Progenitor cell of endocrine pancreas (in vitro differentiated cells): Measurements from ENCODE around the gene PRDM4. TPM values are rescaled to one million over a fixed set of nuclear protein-coding genes. Genes with fewer than 3 reads are reported as not detected.

ENCODE experiments used
- DNase-seq: peaks from one replicate; pipeline ENCODE4 v3.0.0; 2021; ENCODE audit warnings: low spot score; ENCODE audit not compliant: unreplicated experiment
- H3K27ac Mint-ChIP-seq: 2 replicates; pipeline ENCODE4 v1.8.0; 2021; ENCODE audit warnings: mild to moderate bottlenecking, moderate library complexity, mixed read lengths
- H3K27me3 Mint-ChIP-seq: 2 replicates; pipeline ENCODE4 v1.8.0; 2021; ENCODE audit warnings: mixed read lengths
- H3K36me3 Mint-ChIP-seq: 2 replicates; pipeline ENCODE4 v1.8.0; 2022; ENCODE audit warnings: mixed read lengths; ENCODE audit not compliant: insufficient read depth
- H3K4me1 Mint-ChIP-seq: 2 replicates; pipeline ENCODE4 v1.8.0; 2021; ENCODE audit warnings: low read depth, mixed read lengths
- H3K4me3 Mint-ChIP-seq: 2 replicates; pipeline ENCODE4 v1.8.0; 2021; ENCODE audit warnings: low read depth, mild to moderate bottlenecking, moderate library complexity, mixed read lengths
- H3K9me3 Mint-ChIP-seq: 2 replicates; pipeline ENCODE4 v1.8.0; 2021; ENCODE audit warnings: low read depth, mixed read lengths
- total RNA-seq: library from RNA; stranded (reverse); gene quantifications from 2 replicates; pipeline ENCODE4 v1.2.1, GENCODE V29; 2021
- TF ChIP-seq, protein P1 (sequence below): fragments of 200-600 bp; sonication (generic); IDR thresholded peaks from one replicate; pipeline ENCODE4 v1.5.0; 2021; ENCODE audit warnings: antibody characterized with exemption, mild to moderate bottlenecking; ENCODE audit not compliant: unreplicated experiment

Gene PRDM4
- total RNA-seq, 1 donor from 2014 or later: 34.0 TPM

DNA sequence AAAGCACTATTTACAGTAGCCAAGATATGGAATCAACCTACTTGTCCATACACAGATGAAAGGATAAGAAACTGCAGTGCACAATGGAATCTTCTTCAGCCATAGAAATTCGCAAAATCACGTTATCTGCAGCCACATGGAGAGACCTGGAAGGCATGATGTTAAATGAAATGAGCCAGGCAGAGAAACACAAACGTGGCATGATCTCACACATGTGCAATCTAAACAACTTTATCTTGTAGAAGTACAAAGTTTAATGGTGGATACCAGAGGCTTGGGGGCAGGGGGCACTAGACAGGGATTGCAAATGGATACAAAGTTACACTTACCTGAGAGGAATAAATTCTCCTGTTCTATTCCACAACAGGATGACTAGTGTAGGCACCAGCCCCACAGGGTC lies 37.6 kb upstream of the PRDM4 start:
- H3K4me1 Mint-ChIP-seq: no peaks in the 10 kb centered on the region
- no peaks in the 10 kb centered on the region for H3K9me3 Mint-ChIP-seq
- TF ChIP-seq, protein P1, sequence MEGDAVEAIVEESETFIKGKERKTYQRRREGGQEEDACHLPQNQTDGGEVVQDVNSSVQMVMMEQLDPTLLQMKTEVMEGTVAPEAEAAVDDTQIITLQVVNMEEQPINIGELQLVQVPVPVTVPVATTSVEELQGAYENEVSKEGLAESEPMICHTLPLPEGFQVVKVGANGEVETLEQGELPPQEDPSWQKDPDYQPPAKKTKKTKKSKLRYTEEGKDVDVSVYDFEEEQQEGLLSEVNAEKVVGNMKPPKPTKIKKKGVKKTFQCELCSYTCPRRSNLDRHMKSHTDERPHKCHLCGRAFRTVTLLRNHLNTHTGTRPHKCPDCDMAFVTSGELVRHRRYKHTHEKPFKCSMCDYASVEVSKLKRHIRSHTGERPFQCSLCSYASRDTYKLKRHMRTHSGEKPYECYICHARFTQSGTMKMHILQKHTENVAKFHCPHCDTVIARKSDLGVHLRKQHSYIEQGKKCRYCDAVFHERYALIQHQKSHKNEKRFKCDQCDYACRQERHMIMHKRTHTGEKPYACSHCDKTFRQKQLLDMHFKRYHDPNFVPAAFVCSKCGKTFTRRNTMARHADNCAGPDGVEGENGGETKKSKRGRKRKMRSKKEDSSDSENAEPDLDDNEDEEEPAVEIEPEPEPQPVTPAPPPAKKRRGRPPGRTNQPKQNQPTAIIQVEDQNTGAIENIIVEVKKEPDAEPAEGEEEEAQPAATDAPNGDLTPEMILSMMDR: no peak
- DNase-seq: no peak
- no peak overlapping the region for H3K4me3 Mint-ChIP-seq
- no peak overlapping the region for H3K27ac Mint-ChIP-seq
- peaks cover 9% of the 10 kb centered on the region for H3K27me3 Mint-ChIP-seq
- no peaks in the 10 kb centered on the region for H3K36me3 Mint-ChIP-seq

DNA sequence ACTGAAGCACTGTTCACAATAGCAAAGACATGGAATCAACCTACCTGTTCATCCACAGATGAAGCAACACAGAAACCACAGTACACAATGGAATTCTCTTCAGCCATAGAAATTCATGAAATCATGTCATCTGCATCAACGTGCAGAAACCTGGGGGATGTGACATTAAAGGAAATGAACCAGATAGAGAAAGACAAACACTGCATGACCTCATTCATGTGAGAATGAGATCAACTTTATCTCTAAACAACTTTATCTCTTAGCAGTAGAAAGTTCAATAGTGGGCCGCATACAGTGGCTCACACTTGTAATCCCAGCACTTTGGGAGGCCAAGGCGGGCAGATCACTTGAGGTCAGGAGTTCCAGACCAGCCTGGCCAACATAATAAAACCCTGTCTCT lies 33.5 kb upstream of the PRDM4 start:
- Mint-ChIP-seq H3K9me3 (peaks cover 5% of the 10 kb centered on the region), H3K27me3 (peaks cover 5% of the 10 kb centered on the region), H3K36me3 (no peaks in the 10 kb centered on the region), H3K4me3 (no peak overlapping the region), H3K27ac (no peak overlapping the region), H3K4me1 (no peaks in the 10 kb centered on the region)
- TF ChIP-seq, protein P1: no peak
- no peak for DNase-seq

DNA sequence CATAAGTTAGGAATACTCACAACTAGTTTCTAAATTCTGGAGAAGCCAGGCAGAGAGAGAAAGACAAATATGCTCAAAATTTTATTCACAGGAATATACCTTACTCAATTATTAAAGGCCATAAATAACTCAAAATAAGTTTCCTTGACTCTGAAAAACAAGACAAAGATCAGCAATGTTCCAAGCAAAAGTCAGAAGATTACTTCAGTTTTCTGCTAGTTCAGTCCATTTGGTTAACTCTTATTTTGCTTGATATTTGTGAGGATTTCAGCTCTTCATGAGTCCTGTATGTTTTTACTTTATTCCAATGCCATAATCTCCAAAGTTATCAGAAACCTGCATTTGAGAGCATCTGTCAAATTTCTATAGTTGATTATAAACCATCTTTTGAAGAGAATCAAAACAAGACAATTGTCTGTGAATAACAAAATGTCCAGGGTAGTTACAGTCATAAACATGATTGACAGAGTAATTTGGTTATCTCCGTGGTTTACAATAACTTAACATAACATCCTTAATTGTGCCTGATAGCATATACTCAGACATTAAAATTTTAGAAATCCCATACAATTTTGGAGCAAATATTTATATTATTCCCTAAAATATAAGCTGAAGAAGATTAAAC lies 30.6 kb upstream of the PRDM4 start:
- peaks cover 5% of the 10 kb centered on the region for H3K27me3 Mint-ChIP-seq
- H3K4me1 Mint-ChIP-seq: no peaks in the 10 kb centered on the region
- H3K9me3 Mint-ChIP-seq: peaks cover 5% of the 10 kb centered on the region
- H3K36me3 Mint-ChIP-seq: no peaks in the 10 kb centered on the region
- TF ChIP-seq, protein P1: no peak
- no peak overlapping the region for H3K27ac Mint-ChIP-seq
- DNase-seq: no peak
- no peak overlapping the region for H3K4me3 Mint-ChIP-seq

DNA sequence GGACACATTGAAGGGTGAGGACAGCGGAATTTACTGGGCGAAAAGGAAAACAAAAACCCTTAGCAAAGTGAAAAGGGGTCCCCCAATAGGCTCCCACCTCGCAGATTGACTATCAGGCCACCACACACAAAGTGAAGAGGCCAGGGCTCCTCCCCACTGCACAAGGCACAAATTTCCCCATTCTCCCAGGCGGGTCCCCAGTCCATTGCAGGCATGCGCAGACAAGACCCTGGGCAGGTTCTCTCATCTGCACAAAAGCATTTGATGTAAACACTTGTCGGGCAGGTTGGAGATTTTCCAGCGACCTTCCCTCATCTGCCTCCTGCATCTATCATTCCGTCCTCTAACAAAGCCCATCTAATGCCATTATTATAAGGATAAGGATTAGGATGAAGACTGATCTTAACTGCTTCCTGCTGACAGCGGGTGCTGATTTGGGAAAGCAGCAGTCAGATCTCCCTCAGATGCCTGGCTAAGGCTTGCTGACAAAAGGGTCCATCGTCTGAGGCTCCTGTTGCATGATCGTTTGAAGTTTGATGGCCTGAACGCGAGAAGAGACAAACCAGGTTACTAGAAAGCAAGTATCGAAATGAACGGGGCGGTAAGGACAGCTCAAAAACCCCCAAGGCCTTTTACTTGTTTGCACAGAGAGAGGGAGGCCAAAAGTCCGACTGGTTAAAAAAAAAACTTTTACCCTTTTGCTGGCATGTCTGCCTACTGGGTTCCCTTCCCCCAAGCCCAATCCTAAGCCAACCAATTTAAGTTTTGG lies 27.9 kb upstream of the PRDM4 start:
- TF ChIP-seq, protein P1: no peak
- no peak for DNase-seq
- Mint-ChIP-seq H3K4me3 (no peak overlapping the region), H3K4me1 (no peaks in the 10 kb centered on the region), H3K27me3 (no peaks in the 10 kb centered on the region), H3K36me3 (no peaks in the 10 kb centered on the region), H3K9me3 (peaks cover 5% of the 10 kb centered on the region), H3K27ac (no peak overlapping the region)

DNA sequence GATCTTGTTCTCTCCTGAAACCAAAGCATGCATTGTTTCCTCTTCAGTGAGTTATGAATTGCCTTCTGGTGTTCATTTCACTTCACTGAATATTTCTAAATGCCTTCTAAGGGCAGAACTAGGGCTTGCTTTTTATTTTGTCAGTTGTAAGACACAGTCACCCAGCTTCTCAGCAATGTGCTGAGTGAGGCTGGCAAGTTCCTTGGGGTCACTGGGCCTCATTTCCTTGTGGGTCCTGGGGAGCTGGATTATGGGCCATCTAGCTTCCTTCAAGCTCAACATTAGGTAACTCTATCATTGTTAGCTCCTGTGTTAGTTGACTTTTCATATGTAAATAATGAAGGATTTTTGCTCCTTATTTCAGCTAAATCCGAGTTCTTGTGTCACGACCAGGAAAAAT lies 27.3 kb upstream of the PRDM4 start:
- Mint-ChIP-seq H3K4me3 (no peak overlapping the region), H3K9me3 (peaks cover 5% of the 10 kb centered on the region)
- TF ChIP-seq, protein P1: no peak

More for the DNA sequence above, 27.3 kb upstream of the PRDM4 start:
- Mint-ChIP-seq H3K27me3 (no peaks in the 10 kb centered on the region), H3K4me1 (no peaks in the 10 kb centered on the region), H3K36me3 (no peaks in the 10 kb centered on the region), H3K27ac (no peak overlapping the region)
- DNase-seq: no peak
